Mesothelial cell of epicardium (in vitro differentiated cells): ENCODE data around the gene SHROOM1. TPM values are rescaled to one million over a fixed set of nuclear protein-coding genes. Genes with fewer than 3 reads are reported as not detected.

Experiments
- DNase-seq, 2 experiments: peaks; one replicate each; pipeline ENCODE4 v3.0.0; 2021; ENCODE audit warnings: low spot score in 2 of 2; ENCODE audit not compliant: unreplicated experiment in 2 of 2
- H3K27ac Mint-ChIP-seq: 2 replicates; pipeline ENCODE4 v1.8.0; 2021; ENCODE audit warnings: mixed read lengths
- H3K27me3 Mint-ChIP-seq: 2 replicates; pipeline ENCODE4 v1.8.0; 2021; ENCODE audit warnings: low read depth, mixed read lengths
- H3K36me3 Mint-ChIP-seq: 2 replicates; pipeline ENCODE4 v1.8.0; 2021; ENCODE audit warnings: mixed read lengths
- H3K4me1 Mint-ChIP-seq: 2 replicates; pipeline ENCODE4 v1.8.0; 2021; ENCODE audit warnings: mixed read lengths
- H3K4me3 Mint-ChIP-seq: 2 replicates; pipeline ENCODE4 v1.8.0; 2021; ENCODE audit warnings: mild to moderate bottlenecking, moderate library complexity, mixed read lengths
- H3K9me3 Mint-ChIP-seq: 2 replicates; pipeline ENCODE4 v1.8.0; 2021; ENCODE audit warnings: mixed read lengths
- total RNA-seq: library from RNA; stranded (reverse); gene quantifications from 3 replicates; pipeline ENCODE4 v1.2.1, GENCODE V29; 2021
- TF ChIP-seq, protein P1 (sequence below): fragments of 200-600 bp; sonication (generic); IDR thresholded peaks from one replicate; pipeline ENCODE4 v1.5.0; 2021; ENCODE audit warnings: antibody characterized with exemption; ENCODE audit not compliant: unreplicated experiment

Gene SHROOM1
- total RNA-seq, 1 donor from 2014 or later, result 12.2 TPM

DNA sequence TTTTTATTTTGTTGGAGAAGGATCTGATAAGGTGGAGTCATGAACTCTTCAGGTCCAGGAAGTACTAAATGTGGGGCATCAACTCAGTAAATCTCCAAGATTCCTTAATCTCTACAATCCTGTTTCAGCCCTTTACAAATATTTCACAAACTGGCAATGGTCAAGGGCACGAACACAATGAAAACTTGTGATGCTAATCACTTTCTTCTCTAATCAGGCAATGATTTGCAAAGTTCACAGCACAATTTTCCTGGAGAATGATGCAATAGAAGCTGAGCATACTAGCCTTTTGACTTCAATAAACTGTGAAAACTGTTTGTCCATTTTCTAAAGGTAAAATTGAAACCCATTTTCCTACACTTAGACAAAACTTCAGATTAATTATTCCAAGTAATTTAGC, 18.9 kb upstream of the SHROOM1 start:
- H3K4me3 Mint-ChIP-seq, result no peak overlapping the region
- H3K36me3 Mint-ChIP-seq, result no peaks in the 10 kb centered on the region
- TF ChIP-seq, protein P1, sequence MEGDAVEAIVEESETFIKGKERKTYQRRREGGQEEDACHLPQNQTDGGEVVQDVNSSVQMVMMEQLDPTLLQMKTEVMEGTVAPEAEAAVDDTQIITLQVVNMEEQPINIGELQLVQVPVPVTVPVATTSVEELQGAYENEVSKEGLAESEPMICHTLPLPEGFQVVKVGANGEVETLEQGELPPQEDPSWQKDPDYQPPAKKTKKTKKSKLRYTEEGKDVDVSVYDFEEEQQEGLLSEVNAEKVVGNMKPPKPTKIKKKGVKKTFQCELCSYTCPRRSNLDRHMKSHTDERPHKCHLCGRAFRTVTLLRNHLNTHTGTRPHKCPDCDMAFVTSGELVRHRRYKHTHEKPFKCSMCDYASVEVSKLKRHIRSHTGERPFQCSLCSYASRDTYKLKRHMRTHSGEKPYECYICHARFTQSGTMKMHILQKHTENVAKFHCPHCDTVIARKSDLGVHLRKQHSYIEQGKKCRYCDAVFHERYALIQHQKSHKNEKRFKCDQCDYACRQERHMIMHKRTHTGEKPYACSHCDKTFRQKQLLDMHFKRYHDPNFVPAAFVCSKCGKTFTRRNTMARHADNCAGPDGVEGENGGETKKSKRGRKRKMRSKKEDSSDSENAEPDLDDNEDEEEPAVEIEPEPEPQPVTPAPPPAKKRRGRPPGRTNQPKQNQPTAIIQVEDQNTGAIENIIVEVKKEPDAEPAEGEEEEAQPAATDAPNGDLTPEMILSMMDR, result no peak
- no peaks in the 10 kb centered on the region for H3K9me3 Mint-ChIP-seq
- peaks cover 5% of the 10 kb centered on the region for H3K4me1 Mint-ChIP-seq
- H3K27ac Mint-ChIP-seq, result no peak overlapping the region
- no peak for DNase-seq
- no peaks in the 10 kb centered on the region for H3K27me3 Mint-ChIP-seq

DNA sequence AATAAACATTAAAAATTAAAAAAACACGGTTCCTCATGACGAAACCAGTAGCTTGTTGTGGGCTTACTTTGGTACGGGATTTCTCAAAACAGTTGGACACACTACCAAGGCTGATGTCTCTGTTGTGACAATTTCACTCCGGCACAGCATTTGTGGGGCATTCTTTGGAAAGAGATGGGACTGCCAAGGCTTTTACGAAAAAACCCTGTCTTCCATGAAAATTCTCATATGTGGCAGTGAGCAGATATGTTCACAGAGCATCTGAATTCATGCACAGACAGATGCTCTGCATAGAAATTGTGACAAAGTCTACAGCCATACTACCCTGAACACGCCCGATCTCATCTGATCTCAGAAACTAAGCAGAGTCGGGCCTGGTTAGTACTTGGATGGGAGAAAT, 17.8 kb upstream of the SHROOM1 start:
- TF ChIP-seq, protein P1, result no peak
- DNase-seq, result no peak
- Mint-ChIP-seq H3K36me3 (no peaks in the 10 kb centered on the region), H3K27me3 (no peaks in the 10 kb centered on the region), H3K4me1 (peaks cover 3% of the 10 kb centered on the region), H3K4me3 (no peak overlapping the region), H3K9me3 (no peaks in the 10 kb centered on the region), H3K27ac (no peak overlapping the region)

DNA sequence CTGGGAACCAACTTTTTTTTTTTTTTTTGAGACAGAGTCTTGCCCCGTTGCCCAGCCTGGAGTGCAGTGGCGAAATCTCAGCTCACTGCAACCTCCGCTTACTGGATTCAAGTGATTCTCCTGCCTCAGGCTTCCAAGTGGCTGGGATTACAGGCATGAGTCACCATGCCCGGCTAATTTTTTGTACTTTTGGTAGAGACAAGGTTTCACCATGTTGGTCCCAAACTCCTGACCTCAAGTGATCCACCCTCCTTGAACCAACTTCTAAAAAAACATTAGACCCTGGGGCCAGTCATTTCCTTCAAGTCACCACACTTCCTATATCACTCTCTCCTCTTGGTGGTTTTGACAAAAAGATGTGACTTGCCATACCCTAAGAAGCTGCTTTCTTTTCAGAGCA, 10.9 kb upstream of the SHROOM1 start:
- H3K27ac Mint-ChIP-seq, result no peak overlapping the region
- no peaks in the 10 kb centered on the region for H3K36me3 Mint-ChIP-seq
- peaks cover 5% of the 10 kb centered on the region for H3K9me3 Mint-ChIP-seq
- TF ChIP-seq, protein P1, result no peak
- no peaks in the 10 kb centered on the region for H3K27me3 Mint-ChIP-seq
- DNase-seq, result peak in 1 of 2 experiments; percentile 9
- peaks cover 25% of the 10 kb centered on the region for H3K4me1 Mint-ChIP-seq
- no peak overlapping the region for H3K4me3 Mint-ChIP-seq

DNA sequence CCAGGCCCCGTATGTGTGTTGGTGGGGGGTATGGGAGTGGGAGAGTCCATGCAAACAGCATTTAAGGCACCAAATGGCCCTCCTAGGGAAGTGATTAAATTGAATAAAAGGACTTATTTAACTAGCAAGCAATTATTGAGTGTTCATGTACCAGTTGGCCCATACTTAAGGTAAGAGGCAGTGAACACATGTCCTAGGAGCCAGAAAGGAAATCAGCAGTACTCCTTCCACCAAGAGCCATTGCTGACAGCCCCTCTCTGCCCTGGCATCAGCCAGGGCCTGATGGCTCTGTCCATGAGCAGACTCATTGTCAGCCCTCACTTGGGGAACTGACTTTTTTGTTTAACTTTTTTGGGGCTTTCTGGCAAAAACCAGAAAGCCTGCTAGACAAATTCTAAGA, 10.4 kb upstream of the SHROOM1 start:
- Mint-ChIP-seq H3K9me3 (peaks cover 5% of the 10 kb centered on the region), H3K36me3 (no peaks in the 10 kb centered on the region), H3K27ac (peak overlapping the region; percentile 91), H3K4me3 (no peak overlapping the region), H3K27me3 (no peaks in the 10 kb centered on the region), H3K4me1 (peaks cover 25% of the 10 kb centered on the region)
- TF ChIP-seq, protein P1, result no peak
- DNase-seq, result peak in 1 of 2 experiments; percentile 17

DNA sequence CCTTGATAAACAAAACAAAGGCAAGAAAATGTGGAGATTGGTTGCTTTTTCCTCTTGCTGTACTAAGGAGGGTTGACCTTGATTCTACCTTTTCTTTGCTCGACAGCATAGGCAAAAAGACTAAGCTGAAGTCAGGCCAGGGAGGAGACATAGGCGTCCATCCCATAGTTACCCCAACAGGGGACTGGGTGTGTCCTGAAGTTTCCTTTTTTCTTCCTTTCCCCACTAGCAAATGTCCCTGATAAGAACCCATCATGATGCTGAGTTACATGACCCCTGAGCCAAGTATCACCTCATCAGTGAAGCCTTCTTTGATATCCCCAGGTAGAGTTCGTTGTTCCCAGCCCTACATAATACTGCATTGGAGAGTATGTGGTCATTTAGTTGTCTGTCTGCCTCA, 9.9 kb upstream of the SHROOM1 start:
- Mint-ChIP-seq H3K27me3 (no peaks in the 10 kb centered on the region), H3K4me3 (no peak overlapping the region), H3K9me3 (peaks cover 5% of the 10 kb centered on the region), H3K27ac (peak overlapping the region; percentile 91), H3K36me3 (no peaks in the 10 kb centered on the region), H3K4me1 (peaks cover 25% of the 10 kb centered on the region)
- TF ChIP-seq, protein P1, result no peak
- DNase-seq, result peak in 1 of 2 experiments; percentile 20
